AG09309 (cell line): ENCODE measurements around the gene ZGPAT.

ENCODE experiments used
- DNase-seq: peaks from one replicate; pipeline ENCODE4 v3.0.0-alpha.2; 2010; ENCODE audit warnings: low read depth
- H3K4me3 ChIP-seq: 2 replicates; pipeline ENCODE4 v1.5.1; 2011; ENCODE audit warnings: mild to moderate bottlenecking, low read depth, low read length, moderate library complexity; ENCODE audit not compliant: control insufficient read depth
- TF ChIP-seq, protein P1 (sequence below): IDR thresholded peaks from 2 replicates; pipeline ENCODE4 v1.5.1; 2011; ENCODE audit warnings: mild to moderate bottlenecking, low read depth, low read length, inconsistent platforms; ENCODE audit not compliant: insufficient read depth, control insufficient read depth; ENCODE audit errors: missing control alignments

Gene ZGPAT

DNA sequence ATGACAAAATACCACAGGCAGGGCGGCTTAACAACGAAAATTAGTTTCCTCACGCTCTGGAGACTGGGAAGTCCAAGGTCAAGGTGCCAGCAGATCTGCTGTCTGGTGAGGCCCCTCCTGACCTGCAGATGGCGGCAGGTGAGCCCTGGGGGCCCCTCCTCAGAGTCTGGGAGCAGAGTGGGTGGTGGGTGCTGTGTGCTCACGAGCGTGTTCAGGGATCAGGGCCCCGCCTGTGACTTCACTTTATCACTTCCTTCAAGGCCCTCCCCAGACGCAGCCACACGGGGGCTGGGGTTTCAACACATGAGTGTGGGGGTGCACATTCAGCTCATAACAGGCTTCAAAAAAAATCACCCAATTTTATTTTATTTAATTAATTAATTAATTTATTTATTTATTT, 71.0 kb downstream of the ZGPAT start:
- no peak overlapping the region for H3K4me3 ChIP-seq
- TF ChIP-seq, protein P1, sequence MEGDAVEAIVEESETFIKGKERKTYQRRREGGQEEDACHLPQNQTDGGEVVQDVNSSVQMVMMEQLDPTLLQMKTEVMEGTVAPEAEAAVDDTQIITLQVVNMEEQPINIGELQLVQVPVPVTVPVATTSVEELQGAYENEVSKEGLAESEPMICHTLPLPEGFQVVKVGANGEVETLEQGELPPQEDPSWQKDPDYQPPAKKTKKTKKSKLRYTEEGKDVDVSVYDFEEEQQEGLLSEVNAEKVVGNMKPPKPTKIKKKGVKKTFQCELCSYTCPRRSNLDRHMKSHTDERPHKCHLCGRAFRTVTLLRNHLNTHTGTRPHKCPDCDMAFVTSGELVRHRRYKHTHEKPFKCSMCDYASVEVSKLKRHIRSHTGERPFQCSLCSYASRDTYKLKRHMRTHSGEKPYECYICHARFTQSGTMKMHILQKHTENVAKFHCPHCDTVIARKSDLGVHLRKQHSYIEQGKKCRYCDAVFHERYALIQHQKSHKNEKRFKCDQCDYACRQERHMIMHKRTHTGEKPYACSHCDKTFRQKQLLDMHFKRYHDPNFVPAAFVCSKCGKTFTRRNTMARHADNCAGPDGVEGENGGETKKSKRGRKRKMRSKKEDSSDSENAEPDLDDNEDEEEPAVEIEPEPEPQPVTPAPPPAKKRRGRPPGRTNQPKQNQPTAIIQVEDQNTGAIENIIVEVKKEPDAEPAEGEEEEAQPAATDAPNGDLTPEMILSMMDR, result no peak
- no peak for DNase-seq

DNA sequence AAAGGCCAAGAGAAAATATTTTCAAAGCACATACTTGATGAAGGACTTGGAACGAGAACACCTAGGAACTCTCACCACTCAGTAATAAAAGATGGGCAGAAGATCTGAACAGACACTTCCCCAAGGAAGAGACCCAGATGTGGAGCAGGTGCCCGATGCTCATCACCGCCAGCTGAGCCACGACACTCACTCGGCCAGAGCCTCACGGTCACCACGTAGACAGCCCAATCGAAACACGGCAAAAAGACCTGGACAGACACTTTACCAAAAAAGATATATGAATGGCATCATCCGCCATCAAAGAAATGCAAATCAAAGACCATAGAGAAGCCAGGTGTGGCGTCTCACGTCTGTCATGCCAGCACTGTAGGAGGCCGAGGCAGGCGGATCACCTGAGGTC, 73.3 kb downstream of the ZGPAT start:
- TF ChIP-seq, protein P1, result no peak
- no peak for DNase-seq
- H3K4me3 ChIP-seq, result no peak overlapping the region

DNA sequence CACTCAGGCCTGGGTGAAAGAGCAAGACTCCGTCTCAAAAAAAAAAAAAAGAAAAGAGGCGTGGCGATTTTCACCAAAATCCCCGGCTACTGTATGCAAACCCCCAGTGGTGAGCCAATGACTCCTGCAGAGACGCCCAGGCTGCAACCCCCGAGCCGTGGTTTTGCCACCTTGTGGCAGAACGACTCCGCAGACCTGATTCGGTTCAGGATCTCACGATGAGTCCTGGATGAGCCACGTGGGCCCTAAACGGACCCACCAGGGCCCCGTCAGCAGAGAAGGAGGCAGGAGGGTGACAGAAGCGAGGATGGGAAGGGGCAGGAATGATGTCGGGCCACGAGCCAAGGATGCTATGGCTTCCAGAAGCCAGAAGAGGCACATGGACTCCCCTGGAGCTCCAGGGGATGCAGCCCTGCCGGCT, 74.2 kb downstream of the ZGPAT start:
- no peak for DNase-seq
- TF ChIP-seq, protein P1, result no peak
- H3K4me3 ChIP-seq, result no peak overlapping the region

DNA sequence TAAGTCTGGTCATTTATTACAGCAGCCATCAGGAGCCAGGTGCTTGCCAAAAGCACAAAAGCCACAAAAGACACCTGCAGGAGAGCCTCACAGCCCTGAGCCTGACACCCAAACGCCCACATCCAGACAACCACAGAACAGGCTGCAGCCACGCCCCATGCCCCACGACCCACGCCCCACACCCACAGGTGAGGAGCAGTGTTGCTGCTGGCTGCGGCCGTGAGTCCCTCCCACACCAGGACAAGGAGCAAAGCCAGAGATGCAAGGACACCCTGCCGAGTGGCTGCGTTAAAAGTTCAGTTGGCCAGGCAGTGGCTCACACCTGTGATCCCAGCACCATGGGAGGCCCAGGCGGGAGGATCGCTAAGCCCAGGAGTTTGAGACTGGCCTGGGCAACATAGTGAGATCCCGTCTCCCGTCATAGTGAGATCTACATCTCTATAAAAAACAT, 74.7 kb downstream of the ZGPAT start:
- H3K4me3 ChIP-seq, result no peak overlapping the region
- TF ChIP-seq, protein P1, result no peak
- DNase-seq, result no peak

DNA sequence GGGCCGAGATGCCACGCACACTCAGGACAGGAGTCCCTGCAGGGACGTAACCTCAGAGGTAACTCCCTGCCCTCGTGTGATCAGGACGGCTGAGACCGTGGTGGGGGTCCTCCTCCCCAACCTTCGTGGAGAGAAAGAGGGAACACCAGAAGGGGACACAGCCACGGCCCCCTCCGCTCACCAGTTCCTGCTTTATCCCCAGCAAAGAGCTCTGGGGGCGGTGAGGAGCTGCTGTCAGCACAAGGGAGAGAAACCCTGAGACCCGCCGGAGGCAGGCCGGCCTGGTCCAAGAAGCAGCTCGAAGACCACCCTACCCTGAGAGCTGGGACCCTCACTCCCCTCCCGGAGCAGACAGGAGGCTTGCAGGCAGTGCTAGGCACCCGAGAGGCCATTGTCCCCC, 76.1 kb downstream of the ZGPAT start:
- H3K4me3 ChIP-seq, result no peak overlapping the region
- TF ChIP-seq, protein P1, result no peak
- no peak for DNase-seq

DNA sequence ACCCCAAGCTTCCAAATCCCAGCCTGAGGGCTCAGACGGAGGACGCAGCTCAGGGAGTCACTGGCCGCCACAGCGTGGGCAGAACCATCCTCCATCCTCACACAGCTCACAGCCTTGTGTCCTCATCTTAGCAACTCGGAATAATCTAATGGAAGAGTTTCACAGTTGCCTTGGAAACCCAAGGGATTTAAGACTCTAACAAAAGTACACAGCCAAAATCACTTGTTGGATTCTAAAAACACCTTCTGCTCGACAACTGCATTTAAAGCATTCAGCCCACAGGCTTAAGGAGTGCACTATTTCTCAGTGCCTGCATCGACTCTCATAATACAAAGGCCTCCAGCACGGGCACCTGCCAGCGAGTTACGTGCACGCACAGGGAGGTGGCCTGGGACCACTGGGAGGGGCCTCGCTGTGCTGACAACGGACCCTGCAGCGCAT, 77.9 kb downstream of the ZGPAT start:
- no peak for DNase-seq
- H3K4me3 ChIP-seq, result no peak overlapping the region
- TF ChIP-seq, protein P1, result no peak
